HCT116 (cell line): ENCODE data around the gene GPX2. TPM values are rescaled to one million over a fixed set of nuclear protein-coding genes. Genes with fewer than 3 reads are reported as not detected.

ENCODE experiments used
- ATAC-seq: fragments of 200-7000 bp; cut with Tn5 transposase; 2 replicates; pipeline ENCODE4 v1.9.1; 2020; ENCODE audit warnings: mild to moderate bottlenecking, moderate library complexity
- BruUV-seq: library from RNA; stranded (reverse); fragments of 400-500 nt; replicated peaks from 2 replicates; lab custom pipeline; 2021; lab: Mats Ljungman, UMichigan
- CTCF ChIA-PET: fragments of 300-600 bp; sonication (Branson Sonifier 250); formaldehyde crosslinking; loops from one replicate; lab custom pipeline; 2021; ENCODE audit warnings: antibody characterized with exemption; lab: Charles Lee
- POLR2A ChIA-PET: fragments of 300-600, 350-600 bp; sonication (Branson Sonifier 250); formaldehyde crosslinking; loops from one replicate; lab custom pipeline; 2021; ENCODE audit warnings: antibody characterized with exemption; lab: Charles Lee
- RAD21 ChIA-PET, 2 experiments: fragments of 300-600 bp; sonication (Branson Sonifier 250); formaldehyde crosslinking; loops; one replicate each; lab custom pipeline; 2023; ENCODE audit warnings: low total read pairs in 2 of 2; ENCODE audit not compliant: uncharacterized antibody in 2 of 2, unreplicated experiment in 2 of 2, low non-redundant PET in 1 of 2; lab: Charles Lee
- DNase-seq: peaks from one replicate; pipeline ENCODE4 v3.0.0-alpha.2; 2010; ENCODE audit warnings: low read depth, low spot score
- H2AFZ ChIP-seq: fragments of 200-600 bp; shearing (Covaris generic), sonication (generic); 2 replicates; pipeline ENCODE4 v1.6.1; 2017; ENCODE audit warnings: low read depth, mixed run types, mixed read lengths, antibody characterized with exemption, low read length; ENCODE audit not compliant: poor library complexity, severe bottlenecking
- H3K27ac ChIP-seq: 2 replicates; pipeline ENCODE4 v1.5.1; 2012; ENCODE audit warnings: low read depth, low read length
- H3K27me3 ChIP-seq: fragments of 200-600 bp; sonication (generic); 2 replicates; pipeline ENCODE4 v1.6.1; 2016; ENCODE audit warnings: mixed run types, low read length, mixed read lengths; ENCODE audit not compliant: insufficient read depth
- H3K36me3 ChIP-seq, 2 experiments: fragments of 200-500 bp in 1 of 2; fragments of 200-600 bp in 1 of 2; sonication (Bioruptor generic) in 1 of 2; sonication (generic) in 1 of 2; 2 replicates each; pipeline versions ENCODE4 v1.5.1 to v1.6.1; 2014 to 2016; ENCODE audit warnings: low read length in 2 of 2, inconsistent platforms in 1 of 2, mixed read lengths in 1 of 2, mixed run types in 1 of 2; ENCODE audit not compliant: insufficient read depth in 2 of 2, control insufficient read depth in 1 of 2
- H3K4me1 ChIP-seq, 2 experiments: fragments of 200-600 bp in 1 of 2; sonication (generic) in 1 of 2; 2 replicates each; pipeline versions ENCODE4 v1.5.1 to v1.6.1; 2012 to 2017; ENCODE audit warnings: low read length in 2 of 2, inconsistent platforms in 1 of 2, mild to moderate bottlenecking in 1 of 2, mixed read lengths in 1 of 2, mixed run types in 1 of 2, moderate library complexity in 1 of 2; ENCODE audit not compliant: insufficient read depth in 2 of 2, control insufficient read depth in 1 of 2
- H3K4me2 ChIP-seq: fragments of 200-600 bp; sonication (generic); 2 replicates; pipeline ENCODE4 v1.6.1; 2017; ENCODE audit warnings: mixed run types, low read length, mixed read lengths
- H3K4me3 ChIP-seq, 2 experiments: fragments of 200-600 bp in 1 of 2; sonication (generic) in 1 of 2; replicated peaks in 1 of 2; 2 replicates each; pipeline ENCODE4 v1.5.1; 2011 to 2016; ENCODE audit warnings: low read length in 2 of 2, control low read depth in 1 of 2, low read depth in 1 of 2, mild to moderate bottlenecking in 1 of 2, mixed read lengths in 1 of 2, mixed run types in 1 of 2
- H3K79me2 ChIP-seq: fragments of 200-600 bp; sonication (generic); 2 replicates; pipeline ENCODE4 v1.6.1; 2017; ENCODE audit warnings: mild to moderate bottlenecking, mixed run types, low read length, moderate library complexity, mixed read lengths; ENCODE audit not compliant: insufficient read depth
- H3K9ac ChIP-seq: fragments of 200-600 bp; sonication (generic); 2 replicates; pipeline ENCODE4 v1.6.1; 2016; ENCODE audit warnings: low read length, mixed read lengths
- H3K9me2 ChIP-seq: fragments of 200-600 bp; sonication (generic), shearing (Covaris generic); 2 replicates; pipeline ENCODE4 v1.6.1; 2017; ENCODE audit warnings: mixed run types, mild to moderate bottlenecking, moderate library complexity; ENCODE audit not compliant: insufficient read depth
- H3K9me3 ChIP-seq, 2 experiments: fragments of 200-500 bp in 1 of 2; fragments of 200-600 bp in 1 of 2; sonication (Bioruptor generic) in 1 of 2; sonication (generic) in 1 of 2; 2 replicates each; pipeline ENCODE4 v1.6.1; 2014 to 2017; ENCODE audit warnings: low read length in 2 of 2, mixed read lengths in 2 of 2, inconsistent platforms in 1 of 2, low read depth in 1 of 2, mild to moderate bottlenecking in 1 of 2, mixed run types in 1 of 2, moderate library complexity in 1 of 2; ENCODE audit not compliant: control insufficient read depth in 1 of 2, insufficient read depth in 1 of 2
- H4K20me1 ChIP-seq: fragments of 200-600 bp; sonication (generic), shearing (Covaris generic); 2 replicates; pipeline ENCODE4 v1.6.1; 2017; ENCODE audit warnings: mixed run types, mild to moderate bottlenecking, moderate library complexity; ENCODE audit not compliant: insufficient read depth
- CBX3 ChIP-seq: IDR thresholded peaks from 2 replicates; pipeline ENCODE4 v1.6.1; 2012; ENCODE audit warnings: low read depth
- CEBPB ChIP-seq: IDR thresholded peaks from 2 replicates; pipeline ENCODE4 v1.6.1; 2012; ENCODE audit warnings: low read depth
- CTCF ChIP-seq, 3 experiments: fragments of 200-600 bp in 1 of 3; sonication (generic) in 1 of 3; IDR thresholded peaks in 2 of 3; conservative IDR thresholded peaks in 1 of 3; 2 replicates each; pipeline ENCODE4 v1.5.1; 2012 to 2017; ENCODE audit warnings: low read depth in 2 of 3, low read length in 2 of 3, antibody characterized with exemption in 1 of 3, borderline replicate concordance in 1 of 3, control low read depth in 1 of 3, mild to moderate bottlenecking in 1 of 3, mixed read lengths in 1 of 3, mixed run types in 1 of 3, moderate library complexity in 1 of 3; ENCODE audit not compliant: insufficient read depth in 1 of 3
- EGR1 ChIP-seq: IDR thresholded peaks from 2 replicates; pipeline ENCODE4 v1.6.1; 2012; ENCODE audit warnings: low read depth
- ELF1 ChIP-seq: IDR thresholded peaks from 2 replicates; pipeline ENCODE4 v1.6.1; 2012; ENCODE audit warnings: low read depth, borderline replicate concordance
- EZH2phosphoT487 ChIP-seq: fragments of 200-600 bp; IDR thresholded peaks from 2 replicates; pipeline ENCODE4 v1.6.1; 2018; ENCODE audit warnings: antibody characterized with exemption, borderline replicate concordance
- POLR2A ChIP-seq: IDR thresholded peaks from 2 replicates; pipeline ENCODE4 v1.7.0; 2011; ENCODE audit warnings: borderline replicate concordance; ENCODE audit not compliant: insufficient read depth, insufficient read length; ENCODE audit errors: extremely low read depth
- SIN3A ChIP-seq: IDR thresholded peaks from 2 replicates; pipeline ENCODE4 v1.6.1; 2012; ENCODE audit warnings: low read depth
- intact Hi-C: fragments of 100-400 bp; cut with micrococcal nuclease; formaldehyde crosslinking; loops from 2 replicates; pipeline ENCODE4 v1.10.0; 2022
- total RNA-seq: library from RNA; stranded (reverse); gene quantifications from one replicate; pipeline ENCODE4 v1.2.1, GENCODE V29; 2021; ENCODE audit not compliant: unreplicated experiment
- TF ChIP-seq, protein P1 (sequence below): IDR thresholded peaks from 2 replicates; pipeline ENCODE4 v1.6.1; 2012

The GPX2 gene
- total RNA-seq, 1 experiment from 2014 or later: 0.61 TPM

DNA sequence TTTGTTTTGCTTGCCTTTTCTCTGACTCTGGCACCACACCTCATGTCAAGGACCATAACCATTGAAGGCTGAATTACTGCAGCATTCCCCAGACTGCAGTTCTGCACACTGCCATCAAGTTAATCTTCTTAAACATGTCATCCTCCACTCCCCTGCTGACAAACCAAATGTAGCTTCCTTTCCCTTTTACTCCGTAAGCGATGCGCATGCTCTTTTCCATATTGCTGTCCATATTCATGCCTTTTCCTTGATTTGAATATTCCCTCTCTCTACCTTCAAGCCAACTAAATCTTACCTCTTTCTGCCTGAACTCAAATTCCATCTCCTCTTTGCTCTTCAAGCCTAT, 13.6 kb downstream of the GPX2 start:
- POLR2A ChIA-PET: no interaction called here
- RAD21 ChIA-PET: no interaction called here
- intact Hi-C loops: no loop called here
- Histone ChIP-seq H3K9ac (no peak overlapping the region), H2AFZ (no peak overlapping the region), H3K27me3 (no peaks in the 10 kb centered on the region), H3K4me1 (no peaks in the 10 kb centered on the region), H3K4me2 (no peak overlapping the region), H3K27ac (no peak overlapping the region), H3K9me3 (no peaks in the 10 kb centered on the region)
- no peak for ATAC-seq
- TF ChIP-seq EZH2phosphoT487 (no peak), SIN3A (no peak), CEBPB (no peak)
- TF ChIP-seq, all 23 proteins: peak for 0
- CTCF ChIA-PET: no interaction called here
- DNase-seq: no peak
- H3K79me2 ChIP-seq: peaks cover 28% of the 10 kb centered on the region
- H3K36me3 ChIP-seq: peaks cover 12 to 50% of the 10 kb centered on the region in 2 experiments; a peak in 3 of 4 replicates
- no peaks in the 10 kb centered on the region for H3K9me2 ChIP-seq
- no TSS peak for BruUV-seq
- no peaks in the 10 kb centered on the region for H4K20me1 ChIP-seq
- no peak overlapping the region for H3K4me3 ChIP-seq

DNA sequence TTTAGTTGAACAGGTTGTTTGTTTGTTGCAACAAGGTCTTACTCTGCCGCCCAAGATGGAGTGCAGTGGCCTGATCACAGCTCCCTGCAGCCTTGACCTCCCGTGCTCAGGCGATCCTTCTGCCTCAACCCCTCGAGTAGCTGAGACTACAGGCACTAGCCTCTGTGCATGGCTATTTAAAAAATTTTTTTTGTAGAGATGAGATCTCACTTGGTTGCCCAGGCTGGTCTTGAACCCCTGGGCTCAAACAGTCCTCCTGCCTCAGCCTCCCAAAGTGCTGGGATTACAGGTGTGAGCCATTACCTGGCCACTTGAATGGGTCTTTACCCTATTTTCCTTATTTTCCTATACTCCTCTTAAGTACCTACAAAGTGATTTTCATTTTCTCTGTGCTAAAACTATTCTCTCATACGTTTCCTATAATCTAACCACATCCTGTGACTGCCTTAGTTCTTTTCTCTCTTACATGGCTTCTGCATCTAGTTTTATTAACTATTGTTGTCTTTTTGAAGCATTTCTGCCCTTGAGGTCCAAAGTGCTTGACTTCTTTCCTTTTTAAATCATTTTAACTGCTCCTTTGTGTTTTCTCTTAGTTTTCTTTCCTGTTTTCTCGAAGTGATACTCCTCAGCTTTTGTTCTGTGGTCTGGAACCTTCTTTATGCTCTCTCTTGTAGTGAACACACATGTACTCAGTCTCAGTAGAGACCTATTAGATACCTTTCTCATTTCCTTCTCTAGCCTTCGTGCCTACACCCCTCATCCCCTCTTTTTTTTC, 14.1 kb downstream of the GPX2 start:
- BruUV-seq: no TSS peak
- H3K9me2 ChIP-seq: no peaks in the 10 kb centered on the region
- ATAC-seq (no peak), DNase-seq (no peak)
- ChIA-PET CTCF (no interaction called here), RAD21 (no interaction called here), POLR2A (no interaction called here)
- H3K4me3 ChIP-seq: no peak overlapping the region
- H3K4me2 ChIP-seq: no peak overlapping the region
- H3K9me3 ChIP-seq: no peaks in the 10 kb centered on the region
- no peaks in the 10 kb centered on the region for H3K27me3 ChIP-seq
- no peaks in the 10 kb centered on the region for H4K20me1 ChIP-seq
- H3K4me1 ChIP-seq: no peaks in the 10 kb centered on the region
- H3K27ac ChIP-seq: no peak overlapping the region
- no peak overlapping the region for H3K9ac ChIP-seq
- peaks cover 33% of the 10 kb centered on the region for H3K79me2 ChIP-seq
- TF ChIP-seq ELF1 (no peak), POLR2A (no peak), CBX3 (no peak), CTCF (IDR thresholded peaks at IDR 0.05 in 2 of 3, conservative IDR thresholded peaks at IDR 0.05 in 1 of 3; ENCODE audit: borderline replicate concordance in 1 of 3, insufficient read depth in 1 of 3, low read depth in 2 of 3, low read length in 2 of 3) (no peak), EGR1 (no peak)
- TF ChIP-seq, protein P1, sequence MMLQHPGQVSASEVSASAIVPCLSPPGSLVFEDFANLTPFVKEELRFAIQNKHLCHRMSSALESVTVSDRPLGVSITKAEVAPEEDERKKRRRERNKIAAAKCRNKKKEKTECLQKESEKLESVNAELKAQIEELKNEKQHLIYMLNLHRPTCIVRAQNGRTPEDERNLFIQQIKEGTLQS: no peak
- peaks cover 6 to 54% of the 10 kb centered on the region in 2 experiments; a peak in 3 of 4 replicates for H3K36me3 ChIP-seq
- intact Hi-C loops: no loop called here
- no peak overlapping the region for H2AFZ ChIP-seq
